ENCODE measurements around the gene BABAM2.

BABAM2 gene

GRCh38 chr2:28312307-28313219 is 422.0 kb downstream of the BABAM2 start:
- no peak for DNase-seq (ENCODE audit: low read depth in 2 of 2)

GRCh38 chr2:28313220-28313784 is 422.8 kb downstream of the BABAM2 start:
- no peak for DNase-seq (ENCODE audit: low read depth in 2 of 2)

GRCh38 chr2:28314968-28315367 is 424.4 kb downstream of the BABAM2 start:
- no peak for DNase-seq (ENCODE audit: low read depth in 2 of 2)

GRCh38 chr2:28316546-28317335 is 426.2 kb downstream of the BABAM2 start:
- DNase-seq (ENCODE audit: low read depth in 2 of 2): no peak

GRCh38 chr2:28317390-28317789 is 426.9 kb downstream of the BABAM2 start:
- no peak for DNase-seq (ENCODE audit: low read depth in 2 of 2)

DNA sequence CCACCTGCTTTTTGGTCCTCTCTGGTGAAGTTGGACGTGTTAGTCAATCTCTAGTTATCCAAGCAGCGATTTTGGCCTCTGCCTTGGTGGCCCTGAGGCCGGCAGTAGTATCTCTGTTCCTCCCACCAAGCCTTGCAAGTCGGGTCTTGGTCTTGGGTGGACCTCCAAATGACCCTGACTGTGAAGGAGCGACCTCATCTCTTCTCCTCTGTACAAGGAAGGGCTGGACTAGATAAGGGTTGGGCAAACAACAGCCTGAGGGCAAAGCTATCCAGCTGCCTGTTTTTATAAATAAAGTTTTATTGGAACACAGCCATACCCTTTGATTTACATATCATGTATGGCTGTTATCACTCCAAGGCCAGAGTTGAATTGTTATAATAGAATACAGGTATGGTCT is 427.5 kb downstream of the BABAM2 start:
- DNase-seq (ENCODE audit: low read depth in 2 of 2): no peak

DNA sequence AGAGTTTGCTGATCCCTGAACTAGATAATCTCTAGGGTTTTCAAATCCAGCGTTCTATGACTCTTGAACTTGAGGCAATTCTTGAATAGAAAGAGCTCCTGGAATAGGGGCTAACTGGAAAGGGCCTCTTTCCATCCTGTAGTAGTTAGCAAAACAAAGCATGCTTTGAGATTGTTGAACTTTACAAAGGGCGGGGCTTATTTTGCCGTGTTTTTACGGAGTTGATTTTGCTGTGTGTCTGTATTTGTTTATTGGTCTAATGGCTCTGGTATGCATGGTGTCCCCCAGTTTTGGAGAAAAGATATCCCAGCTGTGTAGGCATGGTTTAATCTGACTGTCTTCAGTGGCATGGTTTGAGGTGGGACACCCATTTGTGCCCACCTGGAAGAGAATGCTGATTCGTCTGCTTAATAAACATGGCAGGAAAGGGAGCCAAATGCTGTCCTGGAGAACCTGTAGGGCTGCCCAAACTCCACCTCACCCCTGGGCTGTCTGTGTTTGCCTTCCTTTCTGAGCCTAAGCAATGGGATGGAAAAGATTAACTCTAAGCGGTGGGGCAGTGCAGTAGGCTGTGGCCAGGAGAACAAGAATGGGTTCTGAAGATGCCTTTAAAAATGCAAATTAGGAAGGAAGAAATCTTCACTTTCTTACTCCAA is 428.1 kb downstream of the BABAM2 start:
- DNase-seq (ENCODE audit: low read depth in 2 of 2): no peak

DNA sequence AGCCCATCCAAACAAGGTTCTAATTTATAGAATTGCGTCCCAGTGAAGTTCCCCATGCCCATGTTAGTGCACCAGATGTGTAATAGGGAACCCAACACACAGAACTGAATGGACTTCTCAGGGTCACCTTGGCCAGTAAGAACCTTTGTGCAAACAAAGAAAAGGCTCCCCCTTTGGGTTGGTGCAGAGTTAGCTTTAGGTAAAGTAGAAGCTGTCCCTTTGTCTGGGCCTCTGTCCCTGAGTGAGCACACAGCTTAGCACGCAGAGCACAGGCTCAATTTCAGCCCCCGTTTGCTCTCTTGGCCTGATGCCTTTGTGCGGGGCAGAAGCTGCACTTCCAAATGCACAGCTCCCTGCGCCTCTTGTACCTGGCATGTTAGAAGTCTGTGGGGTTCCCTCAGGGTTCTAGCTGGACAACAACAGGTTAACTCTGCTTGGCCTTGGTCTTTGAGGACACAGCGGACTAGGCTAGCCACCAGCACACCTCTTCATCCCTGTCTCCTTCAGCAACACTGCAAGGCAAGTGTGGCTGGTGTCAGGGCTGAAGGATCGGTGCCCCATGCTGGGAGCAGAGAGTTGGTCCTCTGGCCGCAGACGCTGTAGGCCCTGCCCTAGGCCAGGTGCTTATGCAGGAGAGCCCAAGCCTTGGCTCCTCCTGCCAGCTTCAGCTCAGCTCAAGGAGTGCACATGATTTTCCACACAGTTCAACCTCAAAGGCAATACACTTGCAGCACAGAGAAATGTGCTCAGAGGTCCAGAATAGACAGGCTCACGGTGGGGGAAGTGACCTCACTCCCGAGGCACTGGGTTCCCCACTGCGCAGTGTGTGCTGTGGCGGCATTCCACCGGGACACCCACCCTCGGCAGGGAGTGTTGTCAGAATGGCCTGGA is 428.8 kb downstream of the BABAM2 start:
- no peak for DNase-seq (ENCODE audit: low read depth in 2 of 2)

DNA sequence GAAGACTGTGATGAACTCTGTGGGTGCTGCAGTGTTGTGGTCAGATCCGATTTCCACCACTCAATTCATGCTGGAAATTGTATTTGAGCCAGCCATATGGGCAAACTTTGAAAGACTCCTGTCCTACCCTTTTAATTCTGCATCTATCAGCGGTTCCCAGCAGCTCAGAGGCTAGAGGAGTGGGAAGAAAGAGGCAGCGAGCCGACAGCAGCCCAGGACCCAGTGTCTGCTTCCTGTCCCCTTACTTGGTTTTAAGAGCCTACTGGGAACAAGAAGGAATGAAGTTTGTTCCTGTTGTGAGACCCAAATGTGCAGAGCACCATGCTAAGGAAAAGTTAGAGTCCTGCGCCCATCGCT is 429.5 kb downstream of the BABAM2 start:
- DNase-seq (ENCODE audit: low read depth in 2 of 2): no peak

GRCh38 chr2:28320371-28320770 is 429.8 kb downstream of the BABAM2 start:
- DNase-seq (ENCODE audit: low read depth in 2 of 2): no peak

GRCh38 chr2:28321426-28321825 is 430.9 kb downstream of the BABAM2 start:
- no peak for DNase-seq (ENCODE audit: low read depth in 2 of 2)

GRCh38 chr2:28322051-28322450 is 431.5 kb downstream of the BABAM2 start:
- DNase-seq (ENCODE audit: low read depth in 2 of 2): no peak

GRCh38 chr2:28322456-28322855 is 431.9 kb downstream of the BABAM2 start:
- no peak for DNase-seq (ENCODE audit: low read depth in 2 of 2)

DNA sequence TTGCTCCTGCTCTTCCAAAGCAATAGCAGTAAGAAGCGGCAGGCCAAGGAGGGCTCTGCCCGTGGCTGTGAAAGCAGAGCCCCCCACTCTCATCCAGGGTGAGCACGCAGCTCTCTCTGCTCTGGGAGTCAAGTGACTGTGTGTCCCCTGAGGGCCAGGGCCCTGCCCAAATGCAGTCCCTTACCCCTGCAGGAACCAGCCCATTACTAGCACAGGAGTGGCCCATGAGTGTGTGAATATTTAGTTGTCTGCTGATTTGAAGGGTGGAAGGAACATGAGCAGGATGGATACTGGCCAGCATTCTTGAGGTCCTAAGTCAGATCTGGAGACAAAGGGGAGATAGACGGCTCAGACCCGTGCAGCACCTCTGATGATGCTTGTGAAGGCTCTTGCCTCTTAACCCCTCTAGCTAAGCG is 432.5 kb downstream of the BABAM2 start:
- no peak for DNase-seq (ENCODE audit: low read depth in 2 of 2)

DNA sequence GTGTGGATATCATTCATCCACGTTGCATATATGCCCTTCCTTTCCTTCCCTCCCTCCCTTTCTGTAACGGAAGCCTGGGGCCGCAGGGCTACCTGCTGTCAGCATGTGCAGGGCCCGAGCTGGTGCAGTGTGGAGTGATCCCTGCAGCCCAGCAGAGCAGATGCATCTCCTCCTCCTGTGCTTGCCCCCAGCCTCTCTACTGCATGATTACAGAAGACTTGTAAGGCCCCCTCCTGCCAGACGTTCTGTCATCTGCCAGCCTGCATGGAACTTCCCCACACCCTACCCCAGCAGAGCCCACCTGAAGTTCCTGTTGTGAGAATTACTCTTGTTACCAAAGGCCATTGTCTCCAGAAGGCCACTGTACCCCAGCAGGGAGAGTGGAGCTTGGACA is 434.6 kb downstream of the BABAM2 start:
- no peak for DNase-seq (ENCODE audit: low read depth in 2 of 2)

GRCh38 chr2:28325567-28326468 is 435.3 kb downstream of the BABAM2 start:
- no peak for DNase-seq (ENCODE audit: low read depth in 2 of 2)

DNA sequence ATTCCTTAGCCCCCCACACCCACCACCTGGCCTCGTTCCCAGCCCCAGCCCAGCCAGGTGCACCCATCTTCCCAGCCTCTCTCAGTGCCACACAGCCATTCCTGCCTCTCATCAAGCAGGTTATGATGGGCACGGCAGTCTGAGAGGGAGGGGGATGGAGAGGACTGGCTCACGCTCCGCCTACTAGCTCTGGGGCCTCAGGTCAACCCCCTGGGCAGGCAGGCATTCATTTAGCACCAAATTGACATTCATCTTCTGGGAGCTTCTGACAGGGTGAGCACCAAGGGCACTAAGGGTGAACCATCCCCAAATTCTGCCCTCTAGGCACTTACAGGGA is 435.9 kb downstream of the BABAM2 start:
- DNase-seq (ENCODE audit: low read depth in 2 of 2): no peak

GRCh38 chr2:28326881-28327505 is 436.5 kb downstream of the BABAM2 start:
- no peak for DNase-seq (ENCODE audit: low read depth in 2 of 2)

DNA sequence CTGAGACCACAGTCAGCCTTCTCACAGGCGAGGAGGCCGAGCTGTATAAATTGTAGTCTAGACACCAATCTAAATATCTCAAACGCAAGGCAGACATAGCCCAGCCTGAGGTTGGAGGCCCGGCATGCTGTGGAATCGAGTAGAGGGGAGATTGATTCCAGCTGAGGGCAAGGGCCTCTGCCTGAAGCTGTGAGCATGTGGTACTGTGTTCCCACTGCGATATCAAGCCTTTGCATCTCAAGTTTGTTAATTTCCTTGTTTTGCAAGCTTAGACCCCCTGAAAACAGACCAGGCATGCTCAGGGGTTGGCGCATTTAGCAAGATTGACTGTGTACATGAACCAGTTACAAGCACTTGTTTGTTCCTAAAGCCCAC is 437.0 kb downstream of the BABAM2 start:
- no peak for DNase-seq (ENCODE audit: low read depth in 2 of 2)
